NCI-H748 treated with DMSO at 0.1 percent for 48 hours (cell line): ENCODE data around the gene KMT2D.
A peak's percentile ranks its signal among the peaks of the same experiment; 100 is the strongest.

Source experiments
- DNase-seq: peaks from one replicate; lab custom pipeline; 2025; lab: John Stamatoyannopoulos, UW

Gene KMT2D

DNA sequence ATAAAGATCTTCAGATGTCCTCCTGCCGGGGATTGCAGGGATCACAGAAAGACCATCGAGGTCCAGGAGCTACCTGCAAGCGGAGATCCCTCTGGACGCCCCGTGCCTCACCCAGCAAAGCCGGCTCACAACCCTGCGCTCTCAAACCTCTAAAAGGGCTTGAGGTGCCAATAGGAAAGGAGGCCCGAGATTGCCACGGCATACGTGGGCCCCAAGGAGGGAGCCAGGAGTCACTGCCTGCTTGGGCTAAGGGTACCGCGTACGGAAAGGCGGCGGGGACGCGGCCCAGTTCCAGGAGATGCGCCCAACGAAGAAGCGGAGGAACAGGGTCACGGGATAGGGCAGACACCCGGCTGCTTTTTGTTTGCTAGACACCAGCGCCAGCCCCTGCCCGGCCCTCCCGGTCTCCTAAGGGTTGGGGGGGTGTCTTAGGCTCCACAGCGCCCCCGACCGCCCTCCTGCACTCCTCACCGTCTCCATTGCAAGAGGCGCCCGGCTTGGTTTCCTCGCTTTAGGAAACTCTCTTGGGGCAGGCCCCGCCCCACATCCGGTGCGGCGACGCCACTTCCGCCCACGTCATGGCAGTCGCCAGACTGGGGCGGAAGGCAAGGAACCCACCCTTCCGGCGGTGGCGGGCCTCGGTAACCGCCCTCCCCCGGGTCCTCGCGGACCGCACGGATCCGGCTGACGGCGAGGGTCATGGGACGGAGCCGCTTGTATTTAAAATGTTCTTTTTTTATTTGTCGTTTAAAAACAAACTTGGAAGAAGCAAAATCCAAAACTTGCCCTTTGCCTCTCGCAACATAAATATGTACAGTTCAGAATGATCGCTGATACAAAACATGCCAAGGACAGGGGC, 42.1 kb downstream of the KMT2D start, which contains the start of gene PRKAG1:
PRKAG1 (minus strand) TSS at position 516 of the 859 bp plus-strand sequence; CDS start at position 480, 36 bp downstream.
- DNase-seq, result peak; percentile 90

DNA sequence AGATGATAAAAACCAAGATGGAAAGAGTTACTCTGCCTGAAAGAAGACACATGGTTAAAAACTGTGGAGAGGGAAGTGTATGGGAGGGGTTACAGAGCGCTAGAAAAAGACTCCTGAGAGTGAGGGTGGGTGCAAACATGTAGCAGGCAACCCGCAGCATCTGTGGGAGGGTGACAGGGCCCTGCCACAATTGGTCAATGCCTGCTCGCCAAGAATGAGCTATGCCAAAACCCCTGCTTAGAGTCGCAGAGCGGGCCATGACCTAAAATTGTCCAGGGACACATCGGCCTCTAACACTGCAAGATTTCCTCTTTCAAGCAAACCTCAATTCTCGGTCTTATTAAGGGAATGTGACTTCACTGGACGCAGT, 42.7 kb downstream of the KMT2D start:
- DNase-seq, result no peak

DNA sequence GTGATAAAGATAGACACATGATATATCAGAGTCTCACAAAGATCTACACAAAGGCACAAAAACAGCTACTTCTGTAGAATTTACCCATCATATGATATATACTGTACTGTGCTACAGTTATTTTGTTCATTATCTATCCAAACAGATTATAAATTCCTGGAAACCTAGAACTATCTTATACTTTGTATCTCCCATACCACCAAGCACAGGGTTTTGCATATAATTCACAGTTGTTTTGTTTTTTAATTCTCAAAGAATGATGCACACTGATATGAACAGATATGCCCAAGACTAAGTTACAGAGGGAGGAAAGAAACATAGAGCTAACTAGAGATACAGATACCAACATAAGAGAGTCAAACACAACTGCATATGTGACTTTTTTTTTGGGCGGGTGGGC, 45.4 kb downstream of the KMT2D start:
- DNase-seq, result no peak

DNA sequence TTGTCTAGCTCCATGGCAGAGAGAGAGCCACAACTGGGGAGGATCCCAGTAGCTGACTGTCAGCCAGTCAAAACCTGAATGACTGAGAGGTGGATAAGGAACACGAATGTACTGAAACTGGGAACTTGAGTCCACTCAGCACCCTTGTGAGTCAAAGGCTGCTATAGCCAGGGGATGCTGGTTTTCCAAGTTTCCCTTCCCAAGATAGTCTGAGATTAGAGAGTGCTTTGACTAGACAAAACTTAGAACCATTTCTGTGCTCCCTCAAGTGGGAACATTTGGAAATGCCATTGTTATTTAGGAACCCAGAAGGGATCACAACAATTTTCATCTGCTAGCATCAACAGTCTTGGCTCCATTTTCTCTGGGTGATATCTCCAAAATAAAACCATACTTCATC, 46.0 kb downstream of the KMT2D start:
- no peak for DNase-seq

DNA sequence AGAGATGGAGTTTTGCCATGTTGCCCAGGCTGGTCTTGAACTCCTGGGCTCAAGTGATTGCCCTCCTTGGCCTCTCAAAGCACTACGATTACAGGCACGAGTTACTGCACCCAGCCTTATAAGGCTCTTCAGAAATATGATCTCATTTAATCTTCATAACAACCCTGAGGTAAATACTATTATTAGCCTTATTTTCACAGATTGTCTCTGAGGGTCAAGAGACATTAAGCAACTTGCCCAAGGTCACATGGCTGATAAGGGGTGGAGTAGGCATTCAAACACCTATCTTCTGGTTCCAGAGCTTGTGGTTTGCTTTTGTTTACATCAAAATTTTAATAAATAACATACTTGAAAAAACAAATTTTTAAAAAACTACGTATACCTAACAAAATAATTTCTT, 47.2 kb downstream of the KMT2D start:
- DNase-seq, result no peak

DNA sequence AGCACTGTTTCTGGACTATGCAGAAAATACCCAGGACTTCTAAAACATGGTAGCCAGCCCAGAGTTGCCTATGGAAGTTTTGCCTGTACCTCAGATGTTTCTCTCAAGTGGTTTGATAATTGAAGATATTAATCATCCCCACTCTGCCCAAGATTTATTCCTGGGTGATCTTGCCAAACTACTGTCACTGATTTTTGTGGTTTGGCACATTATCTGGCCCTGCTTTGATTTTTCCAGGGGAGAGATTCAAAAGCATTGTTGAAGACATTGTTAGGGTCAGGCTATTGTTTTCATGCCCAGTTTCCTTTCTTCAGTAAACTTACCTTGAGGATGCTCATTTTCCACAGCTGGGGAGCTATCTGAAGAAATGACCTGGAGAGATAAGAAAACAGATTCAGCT, 47.9 kb downstream of the KMT2D start:
- DNase-seq, result no peak
